Measurements from ENCODE around the gene GPC6.

Gene GPC6

DNA sequence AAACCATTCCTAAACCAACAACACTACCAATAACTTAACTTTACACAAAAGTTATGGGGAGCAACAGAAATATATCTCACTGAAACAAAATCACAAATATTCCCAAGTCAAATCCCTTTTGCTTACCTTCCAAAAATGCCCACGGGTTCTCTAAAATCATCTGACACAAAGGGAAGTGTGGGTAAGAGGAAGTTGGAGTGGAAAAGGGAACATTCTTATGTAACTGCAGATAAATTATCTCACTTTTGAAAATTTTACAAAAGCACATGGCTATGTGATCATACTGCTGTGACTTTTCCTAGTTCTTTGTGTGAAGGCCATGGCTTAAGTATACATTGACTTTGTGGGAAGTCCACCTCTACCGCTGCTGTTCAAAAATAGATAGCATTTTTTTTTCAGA, 350.5 kb downstream of the GPC6 start:
- TF ChIP-seq, protein P1, sequence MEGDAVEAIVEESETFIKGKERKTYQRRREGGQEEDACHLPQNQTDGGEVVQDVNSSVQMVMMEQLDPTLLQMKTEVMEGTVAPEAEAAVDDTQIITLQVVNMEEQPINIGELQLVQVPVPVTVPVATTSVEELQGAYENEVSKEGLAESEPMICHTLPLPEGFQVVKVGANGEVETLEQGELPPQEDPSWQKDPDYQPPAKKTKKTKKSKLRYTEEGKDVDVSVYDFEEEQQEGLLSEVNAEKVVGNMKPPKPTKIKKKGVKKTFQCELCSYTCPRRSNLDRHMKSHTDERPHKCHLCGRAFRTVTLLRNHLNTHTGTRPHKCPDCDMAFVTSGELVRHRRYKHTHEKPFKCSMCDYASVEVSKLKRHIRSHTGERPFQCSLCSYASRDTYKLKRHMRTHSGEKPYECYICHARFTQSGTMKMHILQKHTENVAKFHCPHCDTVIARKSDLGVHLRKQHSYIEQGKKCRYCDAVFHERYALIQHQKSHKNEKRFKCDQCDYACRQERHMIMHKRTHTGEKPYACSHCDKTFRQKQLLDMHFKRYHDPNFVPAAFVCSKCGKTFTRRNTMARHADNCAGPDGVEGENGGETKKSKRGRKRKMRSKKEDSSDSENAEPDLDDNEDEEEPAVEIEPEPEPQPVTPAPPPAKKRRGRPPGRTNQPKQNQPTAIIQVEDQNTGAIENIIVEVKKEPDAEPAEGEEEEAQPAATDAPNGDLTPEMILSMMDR (conservative IDR thresholded peaks at IDR 0.05; ENCODE audit: low read length): no peak
- H3K4me3 ChIP-seq (ENCODE audit: low read length): no peak overlapping the region

DNA sequence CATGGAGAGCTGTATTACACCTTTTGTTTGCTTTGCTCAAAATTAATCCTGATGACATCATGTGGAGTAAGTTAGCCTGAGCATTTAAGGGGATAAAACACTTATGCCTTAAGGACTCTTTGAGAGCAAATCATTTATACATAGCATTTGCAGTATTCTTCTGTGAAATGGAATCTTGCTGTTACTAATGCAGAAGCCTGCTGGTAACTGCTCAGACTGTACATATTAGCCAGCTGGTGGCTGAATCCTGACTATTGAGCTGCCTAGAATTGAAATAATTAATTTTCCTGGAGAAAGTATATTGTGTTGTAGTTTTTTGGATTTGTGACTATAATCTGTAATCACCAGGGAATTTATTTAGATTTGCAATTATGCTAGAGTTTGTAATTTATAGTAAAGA, 363.2 kb downstream of the GPC6 start:
- no peak for DNase-seq (ENCODE audit: low read depth)
- TF ChIP-seq, protein P1 (conservative IDR thresholded peaks at IDR 0.05; ENCODE audit: low read length): no peak
- no peak overlapping the region for H3K4me3 ChIP-seq (ENCODE audit: low read length)

More for the DNA sequence above, 350.5 kb downstream of the GPC6 start:
- no peak for DNase-seq (ENCODE audit: low read depth)

DNA sequence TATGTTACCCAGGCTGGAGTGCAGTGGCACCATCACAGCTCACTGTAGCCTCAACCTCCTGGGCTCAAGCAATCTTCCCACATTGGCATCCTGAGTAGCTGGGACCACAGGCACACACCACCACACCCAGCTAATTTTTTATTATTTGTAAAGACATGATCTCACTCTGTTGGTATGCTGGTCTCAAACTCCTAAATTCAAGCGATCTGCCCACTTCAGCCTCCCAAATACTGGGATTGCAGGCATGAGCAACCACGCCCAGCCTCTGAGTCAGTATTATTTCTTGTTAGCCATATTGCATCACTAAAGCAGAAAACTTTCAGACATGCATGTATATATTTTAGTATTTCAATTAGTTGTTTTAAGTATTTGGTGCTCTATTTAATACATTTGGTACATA, 376.4 kb downstream of the GPC6 start:
- DNase-seq (ENCODE audit: low read depth): peak; percentile 95
- TF ChIP-seq, protein P1 (conservative IDR thresholded peaks at IDR 0.05; ENCODE audit: low read length): no peak
- no peak overlapping the region for H3K4me3 ChIP-seq (ENCODE audit: low read length)

DNA sequence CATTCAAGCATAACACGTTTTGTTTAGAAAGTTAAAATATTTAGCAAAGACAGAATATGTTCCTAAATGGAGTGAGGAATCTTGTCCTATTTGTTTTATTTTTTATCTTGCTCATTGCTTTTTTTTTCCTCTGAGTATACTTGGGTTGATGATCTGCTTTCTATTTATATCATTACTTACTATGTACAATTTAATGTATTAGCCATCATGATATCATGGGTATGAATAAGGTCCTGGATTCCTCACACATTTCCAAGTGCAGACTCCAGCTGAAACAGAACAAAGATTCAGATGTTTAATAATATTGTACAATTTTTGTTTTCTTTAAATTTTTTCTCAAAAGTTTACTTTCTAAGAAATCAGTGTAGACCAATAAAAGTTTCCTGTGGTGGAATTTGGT, 388.2 kb downstream of the GPC6 start:
- DNase-seq (ENCODE audit: low read depth): no peak
- H3K4me3 ChIP-seq (ENCODE audit: low read length): no peak overlapping the region
- TF ChIP-seq, protein P1 (conservative IDR thresholded peaks at IDR 0.05; ENCODE audit: low read length): no peak

DNA sequence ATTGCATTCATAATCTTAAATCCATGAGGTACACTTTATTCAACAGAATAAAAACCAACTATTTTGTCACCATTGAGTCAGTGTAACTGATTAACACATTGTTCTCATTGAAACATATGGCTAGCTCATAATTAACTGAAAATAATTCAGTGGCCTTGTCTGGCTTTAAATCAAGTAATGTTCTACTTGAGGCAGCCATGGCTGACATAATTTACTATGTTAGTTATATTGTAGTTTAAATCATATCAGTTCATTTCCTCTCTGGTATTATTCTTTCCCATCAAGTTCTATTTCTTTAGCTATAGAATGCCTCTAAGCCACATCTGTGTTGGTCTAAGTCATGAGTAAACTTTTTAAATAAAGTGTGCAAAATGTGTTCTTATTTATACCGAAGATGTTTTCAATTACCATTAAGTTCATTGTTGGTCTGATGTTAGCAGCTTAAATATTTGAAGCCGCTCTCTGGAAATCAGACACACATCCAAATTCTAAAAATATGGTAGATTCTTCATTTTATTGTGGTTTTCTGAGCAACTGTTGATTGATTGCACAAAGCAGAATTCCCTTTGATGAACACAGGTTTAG, 393.7 kb downstream of the GPC6 start:
- peak; percentile 86 for DNase-seq (ENCODE audit: low read depth)
- H3K4me3 ChIP-seq (ENCODE audit: low read length): no peak overlapping the region
- TF ChIP-seq, protein P1 (conservative IDR thresholded peaks at IDR 0.05; ENCODE audit: low read length): no peak

DNA sequence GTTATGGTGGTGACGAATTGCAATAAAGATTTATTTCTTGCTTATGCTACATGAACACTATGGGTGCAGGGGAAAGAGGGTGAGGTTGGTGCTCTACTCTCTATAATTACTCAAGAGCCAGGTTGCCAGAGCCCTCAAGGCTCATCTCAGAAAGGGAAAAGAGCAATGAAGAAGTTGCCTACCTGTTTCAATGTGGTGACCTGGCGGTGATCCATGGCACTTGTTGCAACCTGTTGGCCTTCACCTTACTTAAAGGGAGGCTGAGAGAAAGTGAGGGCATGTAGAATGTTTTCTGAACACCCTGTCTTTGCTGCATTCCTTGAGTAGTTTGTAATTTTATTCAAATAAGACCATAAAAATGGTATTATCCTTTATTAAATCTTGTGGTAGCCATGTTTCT, 394.4 kb downstream of the GPC6 start:
- no peak for DNase-seq (ENCODE audit: low read depth)
- no peak overlapping the region for H3K4me3 ChIP-seq (ENCODE audit: low read length)
- TF ChIP-seq, protein P1 (conservative IDR thresholded peaks at IDR 0.05; ENCODE audit: low read length): no peak

GRCh38 chr13:93621966-93622365, 395.4 kb downstream of the GPC6 start:
- DNase-seq (ENCODE audit: low read depth): no peak
- H3K4me3 ChIP-seq (ENCODE audit: low read length): no peak overlapping the region
- TF ChIP-seq, protein P1 (conservative IDR thresholded peaks at IDR 0.05; ENCODE audit: low read length): no peak
